ENCODE data around the gene IER3IP1.

GRCh38 chr18:47166294-47166693 lies 9.9 kb downstream of the IER3IP1 start:
- no peak for TF ChIP-seq CTCF (IDR thresholded peaks at IDR 0.05)
- no peak for TF ChIP-seq EP300 (IDR thresholded peaks at IDR 0.05; ENCODE audit: low read depth)
- TF ChIP-seq POLR2A (IDR thresholded peaks at IDR 0.05): no peak
- no peak for TF ChIP-seq POLR2AphosphoS5 (IDR thresholded peaks at IDR 0.05)
